ENCODE measurements around the gene KCTD15.

The KCTD15 gene

GRCh38 chr19:33772102-33772857, 24.4 kb upstream of the KCTD15 start:
- no peak for DNase-seq

GRCh38 chr19:33772858-33773180, 23.9 kb upstream of the KCTD15 start:
- no peak for DNase-seq

DNA sequence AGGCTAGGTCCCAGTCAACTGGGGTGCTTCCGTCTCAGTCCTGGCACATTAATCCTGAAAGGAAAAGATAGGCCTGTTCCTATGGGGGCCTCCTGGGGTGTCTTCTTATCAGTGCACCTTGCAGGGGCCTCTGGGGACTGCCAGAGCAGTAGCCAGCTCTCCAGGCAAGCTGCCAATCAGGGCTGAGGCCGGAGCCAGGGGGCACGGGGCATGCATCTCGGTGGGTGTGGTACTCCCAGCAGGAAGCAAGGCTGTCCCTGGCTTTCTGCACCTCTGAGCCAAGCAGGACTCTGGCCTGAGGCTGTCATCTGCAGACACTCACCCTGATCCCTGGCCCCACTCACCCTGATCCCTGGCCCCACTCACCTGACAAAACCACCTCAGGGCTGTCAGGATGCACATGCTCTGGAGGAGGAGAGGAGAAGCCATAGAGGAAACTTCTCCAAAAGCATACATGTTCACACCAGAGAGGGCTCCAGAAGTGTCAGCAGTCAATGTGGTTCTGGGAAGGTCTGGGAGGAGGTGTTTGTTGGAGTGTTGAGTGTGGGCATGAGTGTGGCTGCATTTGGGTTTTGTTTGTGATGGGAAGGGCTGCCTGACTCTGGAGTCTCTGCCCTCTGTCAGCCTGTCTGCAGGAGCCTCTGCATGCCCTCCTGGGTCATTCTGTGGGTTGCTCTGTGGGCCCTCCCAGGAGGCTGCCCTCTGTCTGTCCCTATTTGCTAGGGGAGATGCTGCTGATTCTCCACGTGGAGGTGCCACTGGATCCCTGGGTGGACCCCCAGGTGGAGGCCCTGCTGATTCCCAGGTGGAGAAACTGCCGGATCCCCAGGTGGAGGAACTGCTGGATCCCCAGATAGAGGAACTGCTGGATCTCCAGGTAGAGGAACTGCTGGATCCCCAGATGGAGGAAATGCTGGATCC, 22.7 kb upstream of the KCTD15 start:
- DNase-seq, result no peak

GRCh38 chr19:33774751-33775150, 21.9 kb upstream of the KCTD15 start:
- no peak for DNase-seq

DNA sequence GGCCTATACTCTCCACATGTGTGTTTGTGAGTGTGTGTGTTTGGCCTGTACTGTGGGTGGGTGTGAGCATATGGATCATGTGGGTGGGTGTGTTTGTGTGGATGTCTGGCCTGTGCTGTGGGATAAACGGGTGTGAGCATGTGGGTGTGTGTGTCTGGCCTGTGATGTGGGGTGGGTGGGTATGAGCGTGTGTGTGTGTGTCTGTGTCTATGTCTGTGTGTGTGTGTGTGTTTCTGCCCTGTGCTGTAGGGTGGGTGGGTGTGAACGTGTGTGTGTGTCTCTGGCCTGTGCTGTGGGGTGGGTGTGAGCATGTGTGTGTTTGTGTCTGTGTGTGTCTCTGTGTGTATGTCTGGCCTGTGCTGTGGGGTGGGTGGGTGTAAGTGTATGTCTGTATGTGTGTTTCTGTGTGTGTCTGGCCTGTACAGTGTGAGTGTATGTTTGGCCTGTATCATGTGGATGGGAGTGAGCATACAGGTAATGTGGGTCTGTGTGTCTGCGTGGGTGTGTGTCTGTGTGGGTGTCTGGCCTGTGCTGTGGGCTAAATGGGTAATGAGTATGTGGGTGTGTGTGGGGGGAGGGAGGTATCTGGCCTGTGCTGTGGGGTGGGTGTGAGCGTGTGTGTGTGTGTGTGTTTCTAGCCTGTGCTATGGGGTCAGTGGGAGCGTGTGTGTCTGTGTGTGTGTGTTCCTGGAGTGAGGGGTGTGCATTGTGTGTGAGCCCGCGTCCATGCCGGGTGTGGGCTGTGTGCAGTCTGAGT, 20.8 kb upstream of the KCTD15 start:
- DNase-seq, result no peak

- DNase-seq, result no peak
These were observed 19.3 kb upstream of the KCTD15 start for GRCh38 chr19:33777351-33777750.

DNA sequence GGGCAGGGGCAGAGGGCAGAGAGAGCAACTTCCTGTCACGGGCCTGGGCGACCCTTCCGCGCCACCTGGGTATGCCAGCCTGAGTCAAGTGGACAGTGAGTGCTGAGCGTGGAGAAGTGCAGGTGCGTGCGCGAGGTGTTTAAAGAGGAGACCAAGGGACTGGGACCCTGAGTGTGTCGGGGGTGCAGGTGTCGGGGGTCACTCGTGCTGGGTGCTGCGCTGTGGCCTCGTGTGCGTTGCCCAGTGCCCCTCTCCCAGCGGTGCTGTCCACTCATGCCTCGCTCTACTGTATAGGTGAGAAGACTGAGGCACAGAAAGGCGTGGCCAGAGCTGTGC, 18.9 kb upstream of the KCTD15 start:
- DNase-seq, result no peak

DNA sequence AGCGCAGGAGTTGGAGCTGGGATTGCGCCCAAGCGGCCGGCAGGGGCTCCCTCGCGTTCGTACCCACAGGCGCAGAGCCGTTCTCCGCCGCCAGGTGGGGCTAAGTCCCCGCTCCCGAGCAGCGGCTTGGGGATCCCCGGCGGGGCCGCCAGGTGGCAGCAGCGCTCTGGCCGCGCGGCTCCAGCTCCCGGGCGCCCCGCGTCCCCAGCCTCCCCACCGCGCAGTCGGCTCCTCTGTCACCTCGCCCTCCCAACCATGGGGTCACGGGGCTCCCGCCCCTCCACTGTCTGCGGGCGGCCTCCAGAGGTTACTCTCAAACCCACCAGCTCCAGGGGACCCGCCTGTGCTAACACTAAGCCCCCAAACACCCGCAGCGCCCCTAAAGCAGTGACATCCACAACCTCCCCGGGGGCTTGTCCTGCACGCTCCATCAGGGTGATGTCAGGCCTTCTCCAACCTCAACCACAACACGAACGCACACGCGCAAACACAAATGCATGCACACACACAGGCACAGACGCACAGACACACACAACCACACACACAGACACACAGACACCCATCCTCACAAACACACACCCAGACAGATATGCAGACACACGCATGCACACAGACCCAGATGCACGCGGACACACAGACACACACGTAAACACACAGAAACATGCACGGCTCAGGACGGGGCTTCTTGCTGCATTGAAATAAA, 18.4 kb upstream of the KCTD15 start:
- peak; percentile 76 for DNase-seq

- DNase-seq, result no peak
These were observed 16.8 kb upstream of the KCTD15 start for GRCh38 chr19:33779849-33780248.

DNA sequence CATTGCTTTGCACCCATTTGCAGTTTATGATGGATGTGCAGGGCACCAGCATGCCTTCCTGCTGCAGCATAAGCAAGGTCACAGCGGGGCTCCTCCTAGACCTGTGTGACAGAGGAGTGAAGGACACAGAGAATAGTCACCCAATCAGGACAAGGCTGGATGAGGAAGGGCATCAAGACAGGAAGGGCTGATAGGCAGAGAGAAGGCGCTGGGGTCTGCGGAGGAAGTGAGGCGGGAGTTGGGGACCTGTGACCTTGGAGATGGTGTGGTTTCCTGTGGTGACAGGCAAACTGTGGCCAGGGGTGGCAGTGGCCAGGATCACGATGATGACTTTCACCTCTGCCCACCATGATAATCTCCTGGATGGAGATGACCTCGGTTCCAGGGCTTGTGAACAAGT, 16.4 kb upstream of the KCTD15 start:
- DNase-seq, result no peak

DNA sequence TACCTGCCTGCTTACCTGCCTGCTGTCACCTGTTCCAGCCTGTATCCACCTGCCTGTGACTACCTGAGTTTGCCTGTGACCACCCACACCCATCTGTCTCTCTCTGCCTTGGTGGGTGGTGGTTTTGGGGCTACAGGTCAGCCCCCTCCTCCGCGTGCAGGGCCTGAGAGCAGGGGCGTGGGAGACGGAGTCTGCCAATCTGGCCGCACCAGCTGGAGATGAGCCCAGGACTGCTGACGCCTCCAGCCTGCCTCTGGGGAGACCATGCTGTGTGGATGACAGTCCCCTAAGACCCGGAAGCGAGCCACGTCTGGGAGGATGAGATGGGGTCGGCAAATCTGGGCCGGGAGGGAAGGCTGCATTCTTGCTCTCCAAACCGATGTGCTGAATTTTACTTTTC, 15.9 kb upstream of the KCTD15 start:
- no peak for DNase-seq

- DNase-seq, result no peak
These were observed 15.2 kb upstream of the KCTD15 start for GRCh38 chr19:33781415-33781935.

- no peak for DNase-seq
These were observed 14.7 kb upstream of the KCTD15 start for GRCh38 chr19:33781996-33782395.

DNA sequence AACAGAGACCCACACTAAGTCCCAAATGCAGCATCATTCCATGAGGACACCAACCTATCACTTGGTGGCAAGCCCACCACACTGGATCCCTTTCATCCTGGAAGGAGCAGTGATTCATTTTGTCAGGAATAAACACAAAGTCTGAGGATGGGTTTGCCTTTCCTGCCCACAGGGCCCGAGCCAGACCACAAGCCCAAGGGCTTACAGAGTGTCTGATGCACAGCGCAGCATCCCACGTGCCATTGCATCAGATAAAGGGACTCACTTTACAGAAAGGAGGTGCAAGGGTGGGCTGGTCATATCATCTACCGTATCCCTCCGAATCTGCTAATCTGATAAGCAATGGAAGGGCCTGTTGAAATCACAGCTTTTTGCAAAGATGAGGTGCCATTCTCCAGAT, 12.2 kb upstream of the KCTD15 start:
- DNase-seq, result no peak

- DNase-seq, result no peak
These were observed 10.9 kb upstream of the KCTD15 start for GRCh38 chr19:33785795-33786194.

DNA sequence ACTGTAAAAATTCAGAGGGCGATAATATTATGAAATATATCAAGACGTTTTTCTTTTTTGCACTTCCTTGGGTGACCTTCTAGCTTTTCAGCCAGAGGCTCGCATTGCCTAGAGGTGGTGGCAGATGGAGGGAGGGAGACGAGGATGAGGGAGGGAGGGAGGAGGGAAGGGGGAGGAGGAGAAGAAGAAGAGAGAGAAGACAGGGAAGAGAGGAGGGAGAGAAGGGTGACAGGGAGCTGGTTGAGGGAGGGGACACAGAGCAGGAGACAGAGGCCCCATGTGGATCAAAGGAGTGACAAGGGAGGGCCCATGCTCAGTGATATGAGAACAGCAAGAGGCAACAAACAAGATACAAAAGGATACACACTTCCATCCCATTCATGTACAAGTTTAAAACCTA, 8.0 kb upstream of the KCTD15 start:
- DNase-seq, result no peak

DNA sequence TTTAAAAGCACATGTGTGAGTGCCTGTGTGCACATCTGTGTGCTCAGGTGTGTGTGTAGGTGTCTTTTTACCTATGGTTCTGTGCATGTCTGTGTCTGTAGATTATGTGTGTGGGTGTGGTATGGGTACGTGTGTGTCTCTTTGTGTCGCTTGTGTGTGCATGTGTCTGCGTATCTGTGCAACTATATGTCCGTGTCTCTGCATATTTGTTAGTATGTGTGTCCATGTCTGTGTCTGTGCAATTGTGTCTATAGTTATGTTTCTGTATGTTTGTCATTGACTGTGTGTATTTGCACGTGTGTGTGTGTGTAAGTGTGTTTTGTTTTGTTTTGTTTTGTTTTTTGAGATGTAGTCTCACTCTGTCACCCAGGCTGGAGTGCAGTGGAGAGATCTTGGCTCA, 7.3 kb upstream of the KCTD15 start:
- DNase-seq, result no peak

GRCh38 chr19:33794683-33795369, 1.8 kb upstream of the KCTD15 start:
- DNase-seq, result no peak

DNA sequence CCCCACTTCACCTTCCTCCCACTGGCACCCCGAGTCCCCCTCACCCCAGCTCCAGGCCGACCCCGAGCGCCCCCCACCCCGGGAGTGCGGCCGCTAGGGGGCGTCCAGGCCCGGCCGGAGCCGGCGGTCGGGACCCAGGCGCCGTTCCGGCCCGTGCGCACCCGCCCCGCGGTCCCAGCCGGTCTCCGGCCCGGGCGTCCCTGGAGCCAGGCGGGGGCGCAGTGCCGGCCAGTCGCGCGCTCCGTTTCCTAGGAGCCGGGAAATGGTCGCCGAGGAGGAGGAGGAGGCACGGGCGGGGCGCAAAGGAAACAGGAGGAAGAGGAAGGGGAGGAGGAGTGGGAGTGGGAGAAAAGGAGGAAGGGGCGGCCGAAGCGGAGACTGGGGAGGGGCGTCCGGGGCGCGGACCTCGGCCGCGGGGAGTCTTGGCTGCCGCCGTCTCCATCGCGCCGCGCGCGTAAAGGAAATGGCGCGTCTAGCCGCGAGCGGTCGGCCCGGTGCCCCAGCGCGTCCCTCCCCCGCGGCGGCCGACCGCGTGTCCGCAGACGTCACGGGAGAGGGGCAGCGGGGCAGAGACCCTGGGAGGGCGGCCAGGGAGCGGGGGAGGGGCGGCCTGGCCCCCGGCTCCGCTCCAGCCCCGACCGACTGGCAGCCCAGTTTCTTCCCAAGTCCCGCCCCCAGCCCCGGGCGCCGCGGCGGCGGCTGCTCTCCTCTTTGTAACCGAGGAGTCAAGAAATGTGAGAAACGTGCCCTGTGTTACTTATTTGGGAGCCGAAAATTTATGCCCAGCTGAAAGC, 1.1 kb upstream of the KCTD15 start:
- DNase-seq, result peak; percentile 36

DNA sequence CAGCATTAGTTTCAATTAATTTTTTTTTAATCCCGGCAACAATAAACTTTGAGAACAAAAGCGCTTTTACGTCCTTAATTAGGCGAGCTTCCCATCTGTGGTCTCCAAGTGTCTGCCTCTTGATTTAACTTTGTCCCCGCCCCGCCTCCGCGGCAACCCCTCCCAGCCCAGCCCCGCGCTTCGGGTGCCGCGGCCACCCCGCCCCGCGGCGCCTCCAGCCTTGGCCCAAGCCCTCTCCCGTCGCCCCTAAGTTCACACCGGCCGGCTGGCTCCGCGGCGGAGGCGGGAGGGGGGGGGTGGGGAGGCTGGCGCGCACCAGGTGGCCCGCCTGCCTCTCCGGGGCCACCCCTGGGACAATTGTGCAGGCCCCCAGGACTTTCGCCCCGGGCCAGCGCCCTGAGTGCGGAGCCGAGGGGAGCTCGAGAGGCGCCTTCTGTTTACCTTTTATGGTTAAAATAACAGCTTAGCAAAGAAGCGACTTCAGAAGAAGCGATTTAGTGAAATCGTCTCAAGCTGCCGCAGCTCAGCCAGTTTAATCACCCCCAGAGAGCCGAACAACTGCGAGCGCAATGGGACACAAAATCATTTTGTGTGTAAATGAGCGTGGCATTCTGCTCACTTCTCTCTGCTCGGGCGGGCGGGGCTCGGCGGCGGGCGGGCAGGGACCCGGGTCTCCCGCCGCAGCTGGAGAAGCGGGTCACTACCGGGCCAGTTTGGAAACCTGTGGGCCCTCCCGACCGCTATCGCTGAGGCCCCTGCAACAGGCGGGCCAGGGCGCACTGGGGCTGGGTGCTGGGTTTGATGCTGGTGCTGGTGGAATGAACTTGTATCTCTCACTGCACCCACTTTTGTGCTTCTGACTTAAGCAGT, 1.4 kb downstream of the KCTD15 start:
- no peak for DNase-seq

All from activated T-cell treated with anti-CD3 and anti-CD28 coated beads for 4 hours (primary cell).